ENCODE results near the gene KDM7A.
"Not testable (repeated sequence)": the region's sequence is repeated elsewhere in the genome, so short reads cannot be mapped to it uniquely, and the experiment has no call there.

KDM7A gene

DNA sequence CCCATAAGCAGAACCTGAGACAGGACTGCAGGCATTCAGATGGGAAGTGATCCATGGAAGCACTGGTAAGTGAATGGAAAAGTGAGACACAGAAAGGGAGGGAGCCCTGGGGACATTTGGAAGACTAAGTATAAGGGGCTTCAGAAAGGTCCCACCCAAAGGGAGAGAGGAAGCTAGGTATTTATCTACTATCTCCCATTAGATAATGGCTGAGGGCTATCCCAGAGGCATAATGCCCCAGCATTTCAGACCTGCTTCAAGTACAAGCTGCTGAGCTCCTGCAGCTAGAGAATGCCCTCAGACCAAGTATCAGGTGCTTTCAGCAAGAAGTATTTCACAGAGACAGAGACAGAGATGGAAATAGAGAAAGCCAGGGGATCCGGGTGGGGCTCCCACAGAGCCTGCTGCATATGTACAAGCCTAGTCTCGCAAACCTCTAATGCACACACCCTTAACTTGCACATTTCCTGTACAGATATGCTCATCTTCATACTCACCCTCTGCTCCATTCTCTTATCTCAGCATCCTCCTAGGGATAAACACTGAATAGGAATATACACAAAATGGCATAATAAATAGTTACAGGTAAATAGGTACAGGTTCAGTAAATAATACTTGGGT, 20.2 kb downstream of the KDM7A start:
- DNase-seq (ENCODE audit: low read depth in 3 of 3), result no peak

DNA sequence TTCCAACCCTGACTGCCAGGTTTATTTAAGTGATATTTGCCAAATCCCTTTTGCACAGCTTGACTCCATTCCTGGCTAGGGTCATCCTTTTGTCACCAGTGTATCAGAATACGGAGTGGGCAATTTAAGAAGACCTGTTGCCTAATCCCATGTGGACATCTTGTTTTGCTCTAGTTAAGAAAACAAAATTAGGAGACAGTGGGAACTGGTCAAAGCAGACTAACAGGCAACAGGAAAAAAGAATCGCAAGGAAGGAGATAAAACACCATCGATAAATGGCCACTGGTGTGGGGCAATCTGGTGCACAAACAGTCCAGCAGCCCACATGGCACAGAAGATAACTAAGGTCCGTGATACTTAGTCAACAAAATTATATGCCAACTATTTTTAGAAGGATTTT, 21.4 kb downstream of the KDM7A start:
- DNase-seq (ENCODE audit: low read depth in 3 of 3), result no peak

DNA sequence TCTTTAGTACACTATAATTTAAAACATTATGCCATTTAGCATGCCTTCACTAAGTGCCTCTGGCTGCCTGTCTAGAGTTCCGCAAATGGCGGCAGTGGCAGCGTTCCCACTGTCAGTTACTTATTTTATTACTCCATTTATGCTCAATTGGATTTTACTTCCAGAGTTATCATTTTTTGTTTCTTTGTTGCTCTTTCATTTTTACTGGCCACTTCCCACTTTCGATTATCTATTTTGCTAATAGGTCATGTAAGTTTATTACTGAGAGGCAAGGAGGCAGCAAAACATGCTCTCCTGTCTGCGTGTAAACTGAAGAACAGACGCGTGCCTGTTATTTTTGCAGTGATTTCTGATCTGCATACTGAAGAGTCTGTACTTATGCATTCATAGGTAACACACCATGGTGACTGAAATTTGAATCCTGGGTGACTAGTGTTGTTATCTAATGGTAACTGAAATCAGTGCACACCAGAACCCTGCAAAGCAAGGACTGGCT, 23.1 kb downstream of the KDM7A start:
- no peak for DNase-seq (ENCODE audit: low read depth in 3 of 3)

DNA sequence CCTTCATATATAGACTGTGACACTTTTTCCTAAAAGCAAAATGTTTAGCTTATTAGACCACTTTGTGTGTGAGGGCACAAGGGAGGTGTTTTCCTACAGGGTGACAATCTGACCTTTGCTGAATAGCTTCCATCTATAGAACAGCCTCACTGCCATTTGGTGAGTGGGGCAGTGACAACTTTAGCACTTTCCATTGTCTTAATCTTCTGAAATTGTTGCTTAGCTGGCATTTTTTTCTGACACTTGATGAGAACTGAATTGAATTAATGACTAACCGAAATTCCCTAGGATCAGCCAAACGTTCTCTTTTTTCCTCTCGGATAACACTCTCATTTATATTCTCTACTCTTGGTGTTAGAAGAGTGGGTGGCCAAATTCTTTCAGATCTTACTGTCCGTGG, 30.2 kb downstream of the KDM7A start:
- DNase-seq (ENCODE audit: low read depth in 3 of 3), result no peak

DNA sequence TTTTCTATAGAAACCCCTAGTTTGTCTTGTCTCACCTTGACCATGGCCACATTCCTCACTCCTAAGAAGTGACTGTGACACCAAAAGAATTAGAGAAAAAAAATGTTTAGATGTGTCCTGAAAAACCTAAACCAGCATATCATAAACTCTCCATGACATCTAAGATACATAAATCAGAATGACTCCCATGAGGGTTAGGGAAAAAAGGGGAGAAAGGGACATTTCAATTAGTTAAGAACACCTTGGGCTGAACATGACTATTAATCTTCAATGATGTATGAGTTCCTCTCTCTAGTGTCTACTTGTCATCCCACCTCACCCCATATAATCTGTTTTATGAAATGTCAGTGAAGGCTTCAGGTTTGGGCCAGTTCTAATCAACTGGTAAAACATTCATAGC, 31.1 kb downstream of the KDM7A start:
- DNase-seq (ENCODE audit: low read depth in 3 of 3), result no peak

DNA sequence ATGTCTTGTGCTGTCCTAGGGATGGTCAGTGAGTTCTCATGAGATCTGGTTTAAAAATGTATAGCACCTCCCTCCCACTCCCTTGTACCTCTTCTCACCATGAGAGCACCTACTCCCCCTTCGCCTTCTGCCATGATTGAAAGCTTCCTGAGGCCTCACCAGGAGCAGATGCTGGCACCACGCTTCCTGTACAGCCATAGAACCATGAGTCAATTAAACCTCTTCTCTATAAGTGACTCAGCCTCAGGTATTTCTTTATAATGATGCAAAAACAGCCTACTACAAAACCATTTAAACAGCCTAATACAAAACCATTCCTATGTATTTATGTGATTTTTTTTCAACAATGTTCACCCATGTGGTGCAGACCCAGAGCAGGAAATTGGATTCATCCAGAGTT, 32.0 kb downstream of the KDM7A start:
- DNase-seq (ENCODE audit: low read depth in 3 of 3), result no peak

DNA sequence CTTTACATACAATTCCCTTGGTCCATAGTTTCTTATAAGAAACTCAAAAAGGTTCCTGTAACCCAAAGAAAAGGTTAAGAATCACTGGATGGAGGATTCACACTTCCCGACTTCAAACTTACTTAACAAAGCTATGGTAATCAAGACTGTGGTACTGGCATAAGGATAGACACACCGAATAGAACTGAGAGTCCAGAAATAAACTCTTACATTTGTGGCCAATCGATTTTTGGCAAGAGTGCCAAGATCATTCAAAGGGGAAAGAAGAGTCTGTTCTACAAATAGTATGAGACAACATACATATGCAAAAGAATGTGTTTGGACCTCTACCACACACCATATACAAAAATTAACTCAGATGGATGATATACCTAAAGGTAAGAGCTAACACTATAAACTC, 32.8 kb downstream of the KDM7A start:
- DNase-seq (ENCODE audit: low read depth in 3 of 3), result no peak

DNA sequence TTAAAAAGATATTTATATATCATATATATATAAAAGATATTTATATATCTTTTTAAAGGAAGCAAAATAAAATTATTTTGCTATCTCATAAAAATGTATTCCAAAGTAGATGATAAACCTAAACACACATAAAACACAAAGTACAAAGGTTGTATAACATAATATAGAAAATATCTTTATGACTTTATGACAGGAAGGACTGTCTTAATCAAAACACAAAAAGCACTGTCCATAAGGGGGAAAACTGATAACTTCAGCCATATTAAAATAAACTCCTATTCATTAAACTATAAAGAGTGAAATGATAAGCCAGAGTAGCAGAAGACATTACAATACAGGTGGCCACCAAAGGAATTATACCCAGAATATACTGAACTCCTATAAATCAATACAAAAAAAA, 34.8 kb downstream of the KDM7A start:
- no peak for DNase-seq (ENCODE audit: low read depth in 3 of 3)

DNA sequence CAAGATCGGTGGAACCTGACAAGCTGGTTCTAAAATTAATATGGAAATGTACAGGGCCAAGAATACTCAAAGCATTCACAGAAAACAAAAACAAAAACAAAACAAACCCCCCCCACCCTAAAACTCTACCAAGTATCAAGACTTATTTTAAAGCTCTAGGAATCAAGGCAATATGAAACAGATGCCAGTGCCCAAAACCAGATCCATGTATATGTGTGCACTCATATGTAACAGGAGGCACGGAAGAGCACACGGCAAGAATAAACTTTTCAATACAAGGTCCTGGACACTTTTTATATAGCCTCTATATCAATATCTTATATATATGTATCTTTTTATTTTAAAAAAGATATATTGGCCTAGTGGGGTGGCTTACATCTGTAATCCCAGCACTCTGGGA, 35.5 kb downstream of the KDM7A start:
- no peak for DNase-seq (ENCODE audit: low read depth in 3 of 3)

DNA sequence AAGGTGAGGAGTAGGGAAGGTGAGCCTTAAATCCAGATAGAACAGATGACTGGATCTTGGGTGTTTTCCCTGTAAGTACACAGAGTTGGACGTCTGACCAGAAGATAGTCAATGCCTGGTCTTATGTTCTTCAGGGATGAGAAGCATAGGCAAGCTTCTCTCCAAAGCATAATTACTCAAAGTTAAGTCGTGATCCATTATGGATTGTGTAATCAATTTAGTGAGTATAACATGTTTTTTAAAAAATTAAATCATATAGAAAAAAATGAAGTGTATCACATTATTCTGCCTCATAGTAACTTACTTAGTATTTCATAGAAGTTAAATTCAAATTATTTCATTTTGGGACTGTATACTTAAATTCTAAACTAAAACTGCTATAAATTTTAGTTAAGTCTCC, 39.7 kb downstream of the KDM7A start:
- no peak for DNase-seq (ENCODE audit: low read depth in 3 of 3)

DNA sequence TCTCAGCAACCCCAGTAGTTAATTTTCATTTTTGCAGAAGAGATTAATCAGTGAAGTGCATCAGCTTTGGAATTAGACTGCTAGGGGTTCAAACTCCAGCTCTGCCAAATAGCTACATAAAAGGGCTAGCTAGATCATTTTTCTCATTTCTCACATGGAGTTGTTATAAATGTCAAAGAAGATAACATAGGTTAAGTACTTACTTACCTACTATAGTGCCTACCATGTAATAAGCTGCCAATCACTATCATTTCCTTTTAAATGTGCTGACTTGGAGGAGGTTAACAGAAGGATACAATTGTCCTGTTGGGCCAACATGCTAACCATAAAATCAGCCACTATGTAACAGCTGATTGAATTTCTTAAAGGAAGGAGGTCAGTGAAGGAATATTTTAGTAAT, 40.7 kb downstream of the KDM7A start:
- no peak for DNase-seq (ENCODE audit: low read depth in 3 of 3)

DNA sequence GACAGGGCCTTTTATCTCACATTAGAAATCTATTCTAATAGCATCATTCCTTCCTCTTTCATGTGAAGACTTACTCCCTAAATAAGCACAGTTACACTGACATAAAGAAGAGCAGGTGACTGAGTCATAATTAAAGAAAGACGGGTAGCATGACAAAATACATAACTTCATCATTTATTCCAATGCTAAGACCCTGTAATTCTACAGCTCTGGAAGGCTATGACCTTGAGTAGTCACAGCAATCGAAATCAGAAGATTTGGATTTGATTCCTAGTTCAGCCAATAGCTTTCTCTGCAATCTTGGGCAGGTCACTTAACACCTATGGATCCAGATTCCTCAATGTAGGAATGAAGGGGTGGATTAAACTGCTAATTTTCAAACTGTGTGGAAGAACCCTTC, 42.7 kb downstream of the KDM7A start:
- no peak for DNase-seq (ENCODE audit: low read depth in 3 of 3)

DNA sequence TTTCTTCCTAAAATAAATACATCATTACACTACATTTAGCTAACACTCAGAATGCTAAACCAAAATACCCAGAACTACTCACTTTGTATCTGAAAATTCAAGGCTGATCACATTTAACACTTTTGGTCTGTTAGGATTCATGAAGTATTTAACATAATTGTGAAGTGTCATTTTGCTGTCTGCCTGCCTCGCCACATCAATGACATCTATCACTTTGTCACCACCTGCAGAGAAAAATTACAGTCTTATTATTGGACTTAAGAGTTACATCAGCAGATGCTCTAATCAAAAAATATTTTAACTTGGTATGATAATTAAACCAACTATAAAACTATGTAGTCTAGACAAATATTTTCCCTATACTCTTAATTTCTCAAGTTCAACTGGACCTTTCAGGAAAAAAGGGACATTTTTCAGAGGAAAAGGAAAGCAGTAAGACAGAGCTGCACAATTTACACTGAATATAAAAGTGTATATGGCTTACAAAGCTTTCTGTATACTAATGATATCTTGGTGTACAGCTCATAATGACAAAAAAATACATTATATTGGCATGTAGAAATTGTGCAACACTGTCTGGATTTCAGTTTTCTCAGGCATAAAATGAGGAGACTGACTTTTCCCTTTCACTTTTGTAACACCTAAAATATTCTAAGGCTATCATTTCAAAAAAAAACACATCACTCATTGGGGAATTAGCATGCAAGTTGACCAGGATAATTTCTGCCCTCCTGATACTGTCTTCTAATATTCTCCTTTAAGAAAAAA, 49.2 kb downstream of the KDM7A start:
- DNase-seq (ENCODE audit: low read depth in 3 of 3), result no peak

DNA sequence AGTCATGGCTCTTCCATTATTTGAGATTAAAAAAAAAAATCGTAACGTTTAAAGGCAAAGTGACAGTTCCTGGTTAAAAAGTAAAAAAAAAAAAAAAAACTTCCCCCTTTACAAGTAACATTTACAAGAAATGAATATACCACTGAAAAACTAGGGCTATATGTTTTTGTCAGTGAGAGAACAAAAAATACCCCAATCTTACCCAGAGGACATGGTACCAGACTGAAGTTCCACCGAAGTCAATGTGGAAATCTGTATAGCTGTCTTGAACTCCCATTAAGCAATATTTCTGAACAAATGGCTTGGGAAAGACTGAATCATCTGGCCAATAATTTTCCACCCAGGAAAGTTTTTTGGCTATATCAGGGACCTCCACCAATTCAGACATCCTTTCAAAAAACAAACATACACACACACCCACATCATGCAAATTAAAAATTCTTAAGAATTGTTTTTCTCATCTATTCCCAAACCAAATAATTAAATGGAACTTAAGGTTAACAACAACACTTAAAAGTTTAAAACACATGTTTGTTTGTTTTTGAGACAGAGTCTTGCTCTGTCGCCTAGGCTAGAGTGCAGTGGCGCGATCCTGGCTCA, 50.2 kb downstream of the KDM7A start:
- DNase-seq (ENCODE audit: low read depth in 3 of 3), result no peak

DNA sequence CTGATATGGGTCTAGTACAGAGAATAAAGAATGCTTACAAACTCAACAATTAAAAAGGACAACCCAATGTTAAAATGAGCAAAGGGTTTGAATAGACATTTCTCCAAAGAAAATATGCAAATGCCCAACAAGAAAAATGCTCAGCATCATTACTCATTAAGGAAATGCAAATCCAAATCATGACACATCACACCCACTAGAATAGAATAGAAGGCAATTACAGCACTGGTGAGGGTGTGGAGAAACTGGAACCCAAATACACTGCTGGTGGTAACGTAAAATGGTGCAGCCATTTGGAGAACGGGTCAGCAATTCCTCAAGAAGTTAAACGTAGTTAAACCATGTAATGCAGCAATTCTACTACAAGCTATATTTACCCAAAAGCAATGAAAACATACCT, 53.8 kb downstream of the KDM7A start:
- no peak for DNase-seq (ENCODE audit: low read depth in 3 of 3)

DNA sequence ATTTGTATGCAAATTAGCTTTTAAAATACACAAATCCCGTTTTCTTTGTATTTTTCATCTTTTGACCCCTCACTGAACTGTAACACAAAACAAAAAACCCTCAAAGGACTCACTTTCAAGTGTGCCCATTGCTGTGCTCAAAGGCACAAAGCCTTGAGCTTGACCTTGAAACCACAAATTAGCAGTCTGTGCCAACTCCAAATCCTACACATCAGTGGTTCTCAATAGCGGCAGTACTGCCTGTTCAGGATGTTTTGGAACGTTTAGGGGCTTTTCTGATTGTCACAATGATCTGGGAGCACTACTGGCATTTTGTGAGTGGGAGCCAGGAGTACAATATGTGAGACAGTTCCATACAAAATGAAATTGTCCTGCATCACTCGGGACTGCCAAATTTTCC, 55.5 kb downstream of the KDM7A start:
- no peak for DNase-seq (ENCODE audit: low read depth in 3 of 3)

DNA sequence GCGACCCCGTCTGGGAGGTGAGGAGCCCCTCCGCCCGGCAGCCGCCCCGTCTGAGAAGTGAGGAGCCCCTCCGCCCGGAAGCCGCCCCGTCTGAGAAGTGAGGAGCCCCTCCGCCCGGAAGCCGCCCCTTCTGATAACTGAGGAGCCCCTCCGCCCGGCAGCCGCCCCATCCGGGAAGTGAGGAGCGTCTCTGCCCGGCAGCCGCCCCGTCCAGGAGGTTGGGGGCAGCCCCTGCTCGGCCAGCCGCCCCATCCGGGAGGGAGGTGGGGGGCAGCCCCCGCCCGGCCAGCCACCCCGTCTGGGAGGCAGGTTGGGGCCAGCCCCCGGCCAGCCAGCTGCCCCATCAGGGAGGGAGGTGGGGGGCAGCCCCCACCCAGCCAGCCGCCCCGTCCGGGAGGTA, 62.0 kb downstream of the KDM7A start:
- not testable (repeated sequence) for DNase-seq (ENCODE audit: low read depth in 3 of 3)

DNA sequence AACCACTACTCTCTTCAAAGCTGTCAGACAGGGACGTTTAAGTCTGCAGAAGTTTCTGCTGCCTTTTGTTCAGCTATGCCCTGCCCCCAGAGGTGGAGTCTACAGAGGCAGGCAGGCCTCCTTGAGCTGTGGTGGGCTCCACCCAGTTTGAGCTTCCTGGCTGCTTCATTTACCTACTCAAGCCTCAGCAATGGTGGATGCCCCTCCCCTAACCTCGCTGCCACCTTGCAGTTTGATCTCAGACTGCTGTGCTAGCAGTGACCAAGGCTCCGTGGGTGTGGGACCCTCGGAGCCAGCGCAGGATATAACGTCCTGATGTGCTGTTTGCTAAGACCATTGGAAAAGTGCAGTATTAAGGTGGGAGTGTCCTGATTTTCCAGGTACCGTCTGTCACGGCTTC, 68.0 kb downstream of the KDM7A start:
- DNase-seq (ENCODE audit: low read depth in 3 of 3), result not testable (repeated sequence)

DNA sequence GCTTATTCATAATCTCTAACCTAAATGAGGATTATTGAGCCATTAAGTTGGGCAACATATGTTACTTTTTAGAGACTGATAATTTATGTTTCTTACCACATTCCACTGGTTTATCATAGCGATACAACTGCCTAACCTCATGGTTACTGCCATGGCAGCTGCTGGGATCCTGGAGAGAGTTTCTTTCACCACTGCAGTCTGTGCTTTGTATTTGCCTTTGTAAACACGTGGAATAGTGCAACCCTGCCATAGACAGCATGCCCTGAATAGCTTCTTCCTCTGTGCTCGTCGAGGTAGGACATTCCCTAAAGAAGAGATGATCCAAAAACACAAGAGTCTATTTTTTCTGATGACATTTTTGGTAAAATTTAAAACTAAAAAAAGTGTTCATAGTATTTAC, 80.3 kb downstream of the KDM7A start:
- DNase-seq (ENCODE audit: low read depth in 3 of 3), result no peak

DNA sequence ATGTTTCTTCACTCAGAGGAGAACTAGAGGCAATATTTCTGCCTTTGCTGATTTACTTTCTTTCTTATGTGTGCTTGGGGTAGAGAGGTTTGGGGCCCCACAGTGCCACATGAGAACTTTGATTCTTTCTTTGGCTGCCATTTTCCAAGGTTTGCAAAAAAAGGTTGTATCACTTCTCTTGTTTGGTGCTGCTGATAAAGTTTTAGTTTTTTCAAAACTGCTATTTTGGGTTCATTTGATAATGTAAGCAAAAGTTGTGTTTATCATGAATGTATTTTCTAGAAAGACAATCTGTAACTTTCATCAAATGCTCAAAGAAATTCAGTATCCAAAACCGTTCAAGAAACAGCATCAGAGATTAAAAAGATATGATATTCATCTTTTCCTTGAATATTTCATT, 83.4 kb downstream of the KDM7A start:
- DNase-seq (ENCODE audit: low read depth in 3 of 3), result no peak

DNA sequence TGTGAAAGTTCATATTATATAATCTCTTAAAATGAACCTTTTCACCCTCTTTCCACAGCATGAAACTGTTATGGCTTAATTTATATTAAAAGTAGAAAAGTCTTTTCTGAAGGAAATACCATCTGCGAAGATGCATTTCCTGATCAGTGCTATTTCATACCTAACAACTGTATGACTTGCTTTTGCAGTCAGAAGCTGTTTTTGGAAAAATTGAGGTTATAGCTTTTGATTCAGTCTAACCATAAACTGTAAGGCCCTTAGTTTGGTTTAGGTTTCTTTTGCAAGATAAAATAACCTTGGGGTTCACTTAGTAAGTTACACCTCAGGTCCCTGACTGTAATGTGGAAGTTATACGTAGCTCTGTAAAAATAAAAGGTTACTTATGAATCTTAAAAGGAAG, 91.3 kb downstream of the KDM7A start:
- no peak for DNase-seq (ENCODE audit: low read depth in 3 of 3)

DNA sequence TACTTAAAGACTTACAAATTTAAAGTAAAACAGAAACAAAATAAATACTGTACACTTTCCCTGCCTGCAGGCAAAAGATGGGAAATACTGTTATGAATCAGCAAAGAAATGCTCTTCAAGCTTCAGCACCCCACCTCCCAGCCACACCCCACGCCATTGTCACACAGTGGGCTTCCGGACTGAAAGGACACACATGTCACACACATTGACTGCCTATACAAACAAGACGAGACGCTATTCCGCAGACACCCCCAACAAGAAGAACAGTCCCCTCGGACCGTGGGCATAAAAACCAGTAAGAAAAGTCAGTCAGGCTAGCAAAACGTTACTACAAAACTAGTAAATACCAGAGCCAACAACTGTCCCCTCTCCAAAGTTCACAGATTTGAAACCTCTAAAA, 91.8 kb downstream of the KDM7A start:
- DNase-seq (ENCODE audit: low read depth in 3 of 3), result no peak

DNA sequence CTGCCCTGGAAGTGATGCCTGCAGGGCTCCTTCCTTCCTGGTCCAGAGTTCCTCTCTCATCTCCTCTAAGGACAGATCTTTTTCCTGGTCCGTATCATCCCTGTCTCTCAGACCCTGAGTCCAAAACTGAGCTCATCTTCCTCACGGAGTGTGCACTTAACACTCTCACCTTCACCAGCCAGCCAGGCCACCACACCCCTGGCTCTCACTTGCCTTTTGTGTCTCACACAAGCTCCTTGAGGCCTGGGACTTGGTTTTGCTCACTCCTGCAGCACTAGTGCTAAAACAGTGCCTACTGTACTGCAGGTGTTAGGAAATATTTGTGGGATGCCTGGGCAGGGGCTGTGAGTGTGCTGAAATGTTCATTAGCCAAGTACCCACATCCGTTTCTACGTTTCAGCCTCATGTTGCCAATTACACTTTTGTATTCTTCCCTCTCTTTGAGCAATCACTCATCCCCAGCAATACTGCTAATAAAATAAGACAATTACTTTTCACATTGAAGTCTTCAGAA, 92.6 kb downstream of the KDM7A start:
- DNase-seq (ENCODE audit: low read depth in 3 of 3), result no peak
